ENCODE measurements around the gene ZNF665.
A peak's percentile ranks its signal among the peaks of the same experiment; 100 is the strongest.

ZNF665 gene

GRCh38 chr19:53156850-53157249 is 36.3 kb downstream of the ZNF665 start:
- DNase-seq (ENCODE audit: low spot score), result no peak
- peak overlapping the region in 1 of 2 donors; percentile 35 for H3K27ac ChIP-seq
- peak overlapping the region; percentile 88 for H3K4me3 ChIP-seq

GRCh38 chr19:53147645-53148044 is 45.5 kb downstream of the ZNF665 start:
- no peak for TF ChIP-seq CTCF (IDR thresholded peaks at IDR 0.05)
- H3K4me3 ChIP-seq, result no peak overlapping the region

More at GRCh38 chr19:53156850-53157249, 36.3 kb downstream of the ZNF665 start:
- TF ChIP-seq CTCF (IDR thresholded peaks at IDR 0.05), result no peak

GRCh38 chr19:53140351-53140750 is 52.8 kb downstream of the ZNF665 start:
- TF ChIP-seq CTCF (IDR thresholded peaks at IDR 0.05), result no peak
- Histone ChIP-seq H3K4me3 (no peak overlapping the region), H3K27ac (no peak overlapping the region)
- no peak for DNase-seq (ENCODE audit: low spot score)

More at GRCh38 chr19:53147645-53148044, 45.5 kb downstream of the ZNF665 start:
- no peak overlapping the region for H3K27ac ChIP-seq
- DNase-seq (ENCODE audit: low spot score), result no peak

GRCh38 chr19:53136432-53136831 is 56.7 kb downstream of the ZNF665 start:
- no peak overlapping the region for H3K27ac ChIP-seq
- no peak for DNase-seq (ENCODE audit: low spot score)
- TF ChIP-seq CTCF (IDR thresholded peaks at IDR 0.05), result no peak
- no peak overlapping the region for H3K4me3 ChIP-seq

GRCh38 chr19:53132141-53132991 is 60.8 kb downstream of the ZNF665 start, which contains the start of gene ZNF415:
Gene ZNF415, minus strand, starts transcription at chr19:53132910. Its CDS starts 10,234 bp downstream, at chr19:53122676.
- peak; percentile 79 for DNase-seq (ENCODE audit: low spot score)
- TF ChIP-seq CTCF (IDR thresholded peaks at IDR 0.05), result no peak
- H3K27ac ChIP-seq, result peak within 1 kb of the TSS; percentile 36 to 80
- H3K4me3 ChIP-seq, result peak within 1 kb of the TSS; percentile 79

GRCh38 chr19:53131727-53132126 is 61.4 kb downstream of the ZNF665 start:
- H3K27ac ChIP-seq, result no peak overlapping the region

More at GRCh38 chr19:53131727-53132126, 61.4 kb downstream of the ZNF665 start:
- H3K4me3 ChIP-seq, result peak overlapping the region; percentile 79
- DNase-seq (ENCODE audit: low spot score), result no peak
- TF ChIP-seq CTCF (IDR thresholded peaks at IDR 0.05), result no peak
